Fibroblast of the conjunctiva (primary cell): ENCODE results near the gene ASB13.

Experiments
- DNase-seq: peaks from one replicate; pipeline ENCODE4 v3.0.0-alpha.2; 2010; ENCODE audit warnings: low read depth

Gene ASB13

GRCh38 chr10:5669604-5670003 lies 3.2 kb upstream of the ASB13 start:
- no peak for DNase-seq

GRCh38 chr10:5668429-5668828 lies 2.0 kb upstream of the ASB13 start:
- DNase-seq, result no peak

GRCh38 chr10:5666841-5667630 lies 641 bp upstream of the ASB13 start:
- DNase-seq, result no peak

- no peak for DNase-seq
Measured at GRCh38 chr10:5665373-5666007, 905 bp downstream of the ASB13 start.

- DNase-seq, result no peak
Measured at GRCh38 chr10:5663692-5664427, 2.5 kb downstream of the ASB13 start.

- no peak for DNase-seq
Measured at GRCh38 chr10:5662708-5663579, 3.5 kb downstream of the ASB13 start.

- DNase-seq, result no peak
Measured at GRCh38 chr10:5661043-5661442, 5.4 kb downstream of the ASB13 start.

- peak; percentile 18 for DNase-seq
Measured at GRCh38 chr10:5659702-5660528, 6.5 kb downstream of the ASB13 start.

GRCh38 chr10:5658871-5659618 lies 7.3 kb downstream of the ASB13 start:
- DNase-seq, result no peak

- DNase-seq, result no peak
Measured at GRCh38 chr10:5656737-5657579, 9.4 kb downstream of the ASB13 start.

GRCh38 chr10:5655121-5655520 lies 11.3 kb downstream of the ASB13 start:
- no peak for DNase-seq

GRCh38 chr10:5654218-5654755 lies 12.1 kb downstream of the ASB13 start:
- DNase-seq, result no peak

GRCh38 chr10:5652746-5653145 lies 13.6 kb downstream of the ASB13 start:
- DNase-seq, result no peak

GRCh38 chr10:5651388-5651764 lies 15.0 kb downstream of the ASB13 start:
- DNase-seq, result no peak

GRCh38 chr10:5650664-5651387 lies 15.6 kb downstream of the ASB13 start:
- no peak for DNase-seq

- DNase-seq, result no peak
Measured at GRCh38 chr10:5649746-5650145, 16.6 kb downstream of the ASB13 start.

GRCh38 chr10:5648494-5649457 lies 17.6 kb downstream of the ASB13 start:
- DNase-seq, result no peak
